Thyroid gland (tissue), 4 donors: ENCODE data around the gene C10orf67. TPM values are rescaled to one million over a fixed set of nuclear protein-coding genes. Genes with fewer than 3 reads are reported as not detected.

Experiments used
- DNase-seq, 2 donors: peaks; one replicate each; pipeline ENCODE4 v3.0.0-alpha.2; 2019
- H3K27ac ChIP-seq, 3 donors: fragments of 200-600 bp; sonication (generic); 1 replicate in 2 of 3; 2 replicates in 1 of 3; pipeline ENCODE4 v1.5.1; 2016 to 2019; ENCODE audit warnings: mild to moderate bottlenecking in 1 of 3, moderate library complexity in 1 of 3
- H3K27me3 ChIP-seq: fragments of 200-600 bp; sonication (generic); one replicate; pipeline ENCODE4 v1.5.1; 2019
- H3K36me3 ChIP-seq, 2 donors: fragments of 200-600 bp; sonication (generic); one replicate each; pipeline ENCODE4 v1.5.1; 2016 to 2019
- H3K4me1 ChIP-seq, 2 donors: fragments of 200-600 bp; sonication (generic); one replicate each; pipeline ENCODE4 v1.5.1; 2017 to 2019
- H3K4me3 ChIP-seq, 3 donors: fragments of 200-600 bp; sonication (generic); replicated peaks in 1 of 3; 1 replicate in 2 of 3; 2 replicates in 1 of 3; pipeline ENCODE4 v1.5.1; 2016; ENCODE audit warnings: mild to moderate bottlenecking in 1 of 3
- H3K9me3 ChIP-seq: fragments of 200-600 bp; sonication (generic); one replicate; pipeline ENCODE4 v1.5.1; 2017
- POLR2A ChIP-seq, 2 donors: fragments of 450-650 bp; IDR thresholded peaks; one replicate each; pipeline ENCODE4 v1.6.1; 2017; ENCODE audit warnings: antibody characterized with exemption in 2 of 2, mild to moderate bottlenecking in 2 of 2, moderate library complexity in 1 of 2
- WGBS, 2 donors: methylation state at CpG; one replicate each; pipeline ENCODE4 v1.1.5; 2017; 5-methylcytosine and 5-hydroxymethylcytosine counted together
- intact Hi-C: fragments of 100-400 bp; cut with DNase I; formaldehyde crosslinking; loops from one replicate; pipeline ENCODE4 v1.15.1; 2023
- total RNA-seq, 4 donors: library from RNA; depleted of rRNA; stranded (reverse); fragments of >200 nt; gene quantifications; one replicate each; pipeline ENCODE4 v1.2.3, GENCODE V29; 2016
- TF ChIP-seq, protein P1 (sequence below), 6 experiments: fragments of 200-600 bp in 3 of 6; fragments of 450-650 bp in 3 of 6; sonication (generic) in 3 of 6; IDR thresholded peaks; one replicate each; pipeline ENCODE4 v1.5.1; 2016 to 2019; ENCODE audit warnings: antibody characterized with exemption in 6 of 6, mild to moderate bottlenecking in 2 of 6, inconsistent platforms in 1 of 6, moderate library complexity in 1 of 6

Gene C10orf67
- total RNA-seq, 4 donors from 2014 or later: 0.13 to 0.98 (median 0.54) TPM; not detected in 1

- Histone ChIP-seq H3K4me1 (peaks cover 0 to 11% of the 10 kb centered on the region in 2 donors), H3K9me3 (no peaks in the 10 kb centered on the region), H3K36me3 (no peaks in the 10 kb centered on the region), H3K27ac (no peak overlapping the region), H3K27me3 (peaks cover 31% of the 10 kb centered on the region), H3K4me3 (no peak overlapping the region)
- TF ChIP-seq, protein P1, sequence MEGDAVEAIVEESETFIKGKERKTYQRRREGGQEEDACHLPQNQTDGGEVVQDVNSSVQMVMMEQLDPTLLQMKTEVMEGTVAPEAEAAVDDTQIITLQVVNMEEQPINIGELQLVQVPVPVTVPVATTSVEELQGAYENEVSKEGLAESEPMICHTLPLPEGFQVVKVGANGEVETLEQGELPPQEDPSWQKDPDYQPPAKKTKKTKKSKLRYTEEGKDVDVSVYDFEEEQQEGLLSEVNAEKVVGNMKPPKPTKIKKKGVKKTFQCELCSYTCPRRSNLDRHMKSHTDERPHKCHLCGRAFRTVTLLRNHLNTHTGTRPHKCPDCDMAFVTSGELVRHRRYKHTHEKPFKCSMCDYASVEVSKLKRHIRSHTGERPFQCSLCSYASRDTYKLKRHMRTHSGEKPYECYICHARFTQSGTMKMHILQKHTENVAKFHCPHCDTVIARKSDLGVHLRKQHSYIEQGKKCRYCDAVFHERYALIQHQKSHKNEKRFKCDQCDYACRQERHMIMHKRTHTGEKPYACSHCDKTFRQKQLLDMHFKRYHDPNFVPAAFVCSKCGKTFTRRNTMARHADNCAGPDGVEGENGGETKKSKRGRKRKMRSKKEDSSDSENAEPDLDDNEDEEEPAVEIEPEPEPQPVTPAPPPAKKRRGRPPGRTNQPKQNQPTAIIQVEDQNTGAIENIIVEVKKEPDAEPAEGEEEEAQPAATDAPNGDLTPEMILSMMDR (IDR thresholded peaks at IDR 0.05): no peak
- TF ChIP-seq POLR2A (IDR thresholded peaks at IDR 0.05): no peak
- intact Hi-C loops: no loop called here
- 19 to 21% methylated on average over 3 of the region's 3 CpGs for WGBS, 2 donors
- DNase-seq: no peak
These were observed 147.7 kb downstream of the C10orf67 start for GRCh38 chr10:23196915-23197314.

DNA sequence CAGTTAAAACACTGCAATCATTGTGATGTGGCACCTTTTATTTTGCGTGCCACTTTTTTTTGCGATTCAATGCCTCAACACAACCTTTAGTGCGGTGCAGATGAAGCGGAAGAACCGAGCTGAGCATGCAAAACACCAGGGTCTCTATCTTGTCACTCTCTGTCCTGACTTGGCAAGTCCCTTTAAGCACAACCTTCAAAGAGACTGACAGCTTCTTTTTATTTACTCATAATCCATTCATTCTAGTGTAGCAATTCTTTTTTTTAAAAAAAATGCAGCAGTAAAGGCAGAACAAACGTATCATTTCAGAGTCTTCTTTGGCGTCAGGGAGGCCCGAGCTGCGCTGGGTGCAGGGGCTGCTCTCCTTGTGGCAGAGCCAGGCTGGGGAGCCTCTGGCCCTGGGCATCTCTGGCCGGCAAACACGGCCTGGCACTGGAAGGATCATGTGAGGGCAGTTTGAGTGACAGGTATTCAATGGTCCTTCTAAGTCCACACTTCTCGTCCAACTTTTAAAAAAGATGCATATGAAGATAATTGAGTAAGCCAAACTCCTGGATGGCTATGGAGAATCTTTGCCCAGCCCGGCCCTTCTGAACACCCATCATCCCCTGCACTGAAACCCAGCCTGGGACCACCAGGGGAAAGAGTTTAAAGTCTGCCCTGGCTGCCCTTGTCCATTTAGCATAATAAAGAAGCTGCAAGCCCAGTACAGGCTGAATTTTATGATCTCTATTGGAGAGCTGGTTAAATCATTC lies 148.6 kb downstream of the C10orf67 start:
- intact Hi-C loops: no loop called here
- H3K9me3 ChIP-seq: no peaks in the 10 kb centered on the region
- TF ChIP-seq, protein P1 (IDR thresholded peaks at IDR 0.05): no peak
- TF ChIP-seq POLR2A (IDR thresholded peaks at IDR 0.05): no peak
- H3K36me3 ChIP-seq: no peaks in the 10 kb centered on the region
- no peak overlapping the region for H3K27ac ChIP-seq
- peaks cover 31% of the 10 kb centered on the region for H3K27me3 ChIP-seq
- no peak for DNase-seq
- peaks cover 0 to 14% of the 10 kb centered on the region in 2 donors for H3K4me1 ChIP-seq
- 6 to 9% methylated on average over 13 of the region's 13 CpGs for whole genome bisulfite sequencing, 2 donors
- no peak overlapping the region for H3K4me3 ChIP-seq

DNA sequence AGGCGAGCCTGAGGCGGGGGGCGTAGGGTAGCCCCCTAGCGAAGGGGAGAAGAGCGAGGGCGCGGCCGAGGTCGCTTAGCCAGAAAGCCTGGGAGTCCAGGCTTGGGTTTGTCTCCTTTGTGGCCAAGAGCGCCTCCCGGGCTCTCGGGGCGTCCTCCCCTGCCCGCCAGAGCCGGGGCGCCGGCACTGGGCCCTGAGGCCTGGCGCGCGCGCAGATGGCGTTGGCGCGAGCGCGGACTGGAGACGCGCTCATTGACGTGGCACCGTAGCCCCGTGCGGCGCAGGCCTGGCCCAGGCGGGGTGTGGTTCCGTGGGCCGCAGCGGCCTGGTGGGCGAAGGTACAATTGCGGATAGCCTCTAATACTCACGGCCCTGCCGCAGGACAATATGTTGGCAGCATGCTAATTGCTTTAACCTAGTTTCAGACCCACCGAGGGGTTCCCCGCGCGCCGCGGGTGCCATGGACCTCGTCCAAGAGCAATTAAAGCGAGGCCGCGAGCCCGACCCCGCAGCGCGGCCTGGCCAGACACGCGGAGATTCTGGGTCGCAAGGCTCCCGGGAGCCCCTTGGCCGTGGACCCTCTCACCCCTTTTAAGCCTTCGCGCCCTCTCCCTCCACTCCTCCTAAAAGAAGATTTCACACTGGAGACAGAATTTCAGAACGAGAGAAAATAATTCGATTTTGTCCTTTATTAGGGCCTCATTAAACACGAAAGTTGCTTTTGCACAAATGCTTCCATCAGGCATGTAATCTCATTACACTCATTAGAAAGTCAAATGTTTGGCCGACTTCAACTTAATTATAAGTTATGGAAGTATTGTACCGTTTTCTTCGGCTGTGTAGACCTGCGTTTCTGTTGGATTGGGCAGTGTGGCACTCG lies 149.4 kb downstream of the C10orf67 start:
- H3K4me3 ChIP-seq: no peak overlapping the region
- TF ChIP-seq, protein P1 (IDR thresholded peaks at IDR 0.05): no peak
- no peak for TF ChIP-seq POLR2A (IDR thresholded peaks at IDR 0.05)
- intact Hi-C loops: no loop called here
- H3K4me1 ChIP-seq: peaks cover 0 to 14% of the 10 kb centered on the region in 2 donors
- H3K9me3 ChIP-seq: no peaks in the 10 kb centered on the region
- H3K36me3 ChIP-seq: no peaks in the 10 kb centered on the region
- H3K27ac ChIP-seq: no peak overlapping the region
- DNase-seq: no peak
- WGBS, 2 donors: 7% methylated on average over 35 to 42 of the region's 70 CpGs
- peaks cover 31% of the 10 kb centered on the region for H3K27me3 ChIP-seq

DNA sequence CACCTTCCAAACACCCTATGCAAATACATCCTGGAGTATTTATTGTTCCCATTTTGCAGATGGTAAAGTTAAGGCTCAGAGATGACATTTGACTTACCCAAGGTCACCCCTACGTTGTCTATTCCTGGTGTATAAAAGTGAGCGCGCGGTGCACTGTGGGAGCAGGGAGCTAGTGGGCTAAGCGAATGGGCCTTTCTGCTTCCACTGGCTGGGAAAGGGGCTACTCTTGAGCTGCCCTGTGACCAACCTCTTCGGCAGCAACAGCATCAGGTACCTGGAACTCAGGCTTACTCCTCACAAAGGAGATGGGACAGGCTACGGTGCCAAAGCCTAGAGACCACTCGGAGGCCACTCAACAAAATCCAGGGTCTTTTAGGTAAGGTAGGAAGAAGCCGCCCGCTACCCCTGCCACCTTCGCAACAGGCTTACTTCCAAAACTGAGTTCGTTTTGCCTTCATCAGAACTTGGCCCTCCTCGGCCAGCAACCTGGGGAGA lies 150.1 kb downstream of the C10orf67 start:
- peaks cover 0 to 14% of the 10 kb centered on the region in 2 donors for H3K4me1 ChIP-seq
- WGBS, 2 donors: 6 to 8% methylated on average over 11 to 12 of the region's 13 CpGs
- no peaks in the 10 kb centered on the region for H3K36me3 ChIP-seq
- intact Hi-C loops: no loop called here
- DNase-seq: no peak
- no peak overlapping the region for H3K27ac ChIP-seq
- peaks cover 30% of the 10 kb centered on the region for H3K27me3 ChIP-seq
- TF ChIP-seq POLR2A (IDR thresholded peaks at IDR 0.05): no peak
- TF ChIP-seq, protein P1 (IDR thresholded peaks at IDR 0.05): no peak
- H3K9me3 ChIP-seq: no peaks in the 10 kb centered on the region
- no peak overlapping the region for H3K4me3 ChIP-seq
